ENCODE data around the gene RTL1.

RTL1 gene

DNA sequence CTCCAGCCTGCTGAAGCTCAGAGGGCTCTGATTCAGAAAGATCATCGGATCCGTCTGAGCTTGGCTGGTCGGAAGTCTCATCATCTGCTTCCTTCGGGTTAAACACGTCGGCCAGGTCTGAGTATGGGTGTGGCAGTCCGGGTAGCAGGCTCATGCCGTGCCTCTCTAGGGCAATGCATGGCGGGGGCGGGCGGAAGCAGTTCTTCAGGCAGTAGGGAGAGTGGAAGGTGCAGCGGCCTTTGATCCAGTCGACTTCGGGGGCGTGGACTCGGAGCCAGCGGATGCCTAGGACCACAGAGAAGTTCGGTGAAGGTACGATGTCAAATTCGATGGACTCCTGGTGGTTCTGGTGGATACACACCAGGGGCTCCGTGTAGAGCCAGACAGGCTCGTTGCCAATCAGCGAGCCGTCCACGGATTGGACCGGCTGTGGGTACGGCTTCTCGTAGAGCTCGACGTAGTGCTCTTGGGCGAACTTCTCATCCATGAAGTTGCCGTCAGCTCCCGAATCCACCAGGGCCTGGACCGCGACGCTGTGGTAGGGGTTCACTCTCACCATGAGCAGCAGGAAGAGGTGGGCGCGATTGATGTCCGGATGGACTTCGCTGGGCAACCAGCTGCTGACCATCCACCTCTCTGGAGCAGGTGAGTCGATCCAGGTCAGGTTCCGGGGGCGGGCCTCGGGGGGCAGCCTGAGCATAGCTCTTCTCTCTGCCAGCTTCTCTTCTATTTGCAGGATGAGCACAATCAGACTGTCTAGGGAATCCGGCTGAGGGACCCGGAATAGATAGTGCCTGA lies 20.3 kb downstream of the RTL1 start:
- no peak overlapping the region for H3K4me3 ChIP-seq (replicated peaks in 1 of 2; ENCODE audit: low read depth in 2 of 2, low read length in 2 of 2)
- DNase-seq (ENCODE audit: low read depth in 2 of 2), result no peak
- TF ChIP-seq, protein P1, sequence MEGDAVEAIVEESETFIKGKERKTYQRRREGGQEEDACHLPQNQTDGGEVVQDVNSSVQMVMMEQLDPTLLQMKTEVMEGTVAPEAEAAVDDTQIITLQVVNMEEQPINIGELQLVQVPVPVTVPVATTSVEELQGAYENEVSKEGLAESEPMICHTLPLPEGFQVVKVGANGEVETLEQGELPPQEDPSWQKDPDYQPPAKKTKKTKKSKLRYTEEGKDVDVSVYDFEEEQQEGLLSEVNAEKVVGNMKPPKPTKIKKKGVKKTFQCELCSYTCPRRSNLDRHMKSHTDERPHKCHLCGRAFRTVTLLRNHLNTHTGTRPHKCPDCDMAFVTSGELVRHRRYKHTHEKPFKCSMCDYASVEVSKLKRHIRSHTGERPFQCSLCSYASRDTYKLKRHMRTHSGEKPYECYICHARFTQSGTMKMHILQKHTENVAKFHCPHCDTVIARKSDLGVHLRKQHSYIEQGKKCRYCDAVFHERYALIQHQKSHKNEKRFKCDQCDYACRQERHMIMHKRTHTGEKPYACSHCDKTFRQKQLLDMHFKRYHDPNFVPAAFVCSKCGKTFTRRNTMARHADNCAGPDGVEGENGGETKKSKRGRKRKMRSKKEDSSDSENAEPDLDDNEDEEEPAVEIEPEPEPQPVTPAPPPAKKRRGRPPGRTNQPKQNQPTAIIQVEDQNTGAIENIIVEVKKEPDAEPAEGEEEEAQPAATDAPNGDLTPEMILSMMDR (IDR thresholded peaks at IDR 0.05; ENCODE audit: low read depth, low read length), result no peak

DNA sequence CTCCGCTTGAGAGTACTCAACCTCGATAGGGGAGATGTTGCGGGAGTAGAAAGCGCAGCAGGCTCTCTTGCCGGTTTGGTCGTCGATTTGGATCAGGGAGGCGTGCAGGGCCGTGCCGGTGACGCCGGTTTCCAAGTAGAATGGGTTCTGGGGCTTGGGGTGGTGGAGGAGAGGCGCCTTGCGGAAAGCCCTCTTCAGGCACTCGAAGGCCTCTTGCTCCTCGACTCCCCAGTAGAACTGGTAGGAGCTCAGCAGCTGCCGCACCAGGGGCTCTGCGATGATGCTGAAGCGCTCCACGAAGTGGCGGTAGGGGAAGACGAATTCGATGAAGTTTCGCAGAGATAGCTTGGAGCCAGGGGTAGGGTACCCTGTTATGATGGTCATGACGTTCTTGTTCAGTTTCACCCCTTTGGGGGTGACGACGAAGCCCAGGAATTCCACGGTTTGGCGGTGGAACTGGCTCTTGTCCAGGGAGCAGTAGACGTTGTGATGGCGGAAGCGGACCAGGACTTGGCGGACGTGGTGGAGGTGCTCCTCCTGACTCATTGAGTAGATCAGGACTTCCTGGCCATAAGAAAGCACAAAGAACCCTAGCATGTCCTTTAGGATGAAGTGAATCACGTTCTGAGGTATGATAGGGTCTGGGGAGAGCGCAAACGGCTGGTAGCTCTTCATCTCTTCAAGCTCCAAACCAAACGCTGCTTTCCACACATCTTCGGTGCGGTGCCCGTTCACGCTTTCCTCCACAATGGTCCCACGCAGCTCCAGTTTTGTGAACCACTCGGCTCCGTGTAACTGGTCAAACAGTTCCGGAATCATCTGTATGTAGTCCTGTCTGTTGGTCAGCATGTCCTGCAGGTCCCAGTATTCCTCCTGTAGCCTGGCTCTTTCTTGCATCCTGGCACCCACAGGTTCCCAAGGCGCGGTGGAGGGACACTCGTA lies 21.2 kb downstream of the RTL1 start:
- no peak for DNase-seq (ENCODE audit: low read depth in 2 of 2)
- no peak overlapping the region for H3K4me3 ChIP-seq (replicated peaks in 1 of 2; ENCODE audit: low read depth in 2 of 2, low read length in 2 of 2)
- TF ChIP-seq, protein P1 (IDR thresholded peaks at IDR 0.05; ENCODE audit: low read depth, low read length), result no peak

DNA sequence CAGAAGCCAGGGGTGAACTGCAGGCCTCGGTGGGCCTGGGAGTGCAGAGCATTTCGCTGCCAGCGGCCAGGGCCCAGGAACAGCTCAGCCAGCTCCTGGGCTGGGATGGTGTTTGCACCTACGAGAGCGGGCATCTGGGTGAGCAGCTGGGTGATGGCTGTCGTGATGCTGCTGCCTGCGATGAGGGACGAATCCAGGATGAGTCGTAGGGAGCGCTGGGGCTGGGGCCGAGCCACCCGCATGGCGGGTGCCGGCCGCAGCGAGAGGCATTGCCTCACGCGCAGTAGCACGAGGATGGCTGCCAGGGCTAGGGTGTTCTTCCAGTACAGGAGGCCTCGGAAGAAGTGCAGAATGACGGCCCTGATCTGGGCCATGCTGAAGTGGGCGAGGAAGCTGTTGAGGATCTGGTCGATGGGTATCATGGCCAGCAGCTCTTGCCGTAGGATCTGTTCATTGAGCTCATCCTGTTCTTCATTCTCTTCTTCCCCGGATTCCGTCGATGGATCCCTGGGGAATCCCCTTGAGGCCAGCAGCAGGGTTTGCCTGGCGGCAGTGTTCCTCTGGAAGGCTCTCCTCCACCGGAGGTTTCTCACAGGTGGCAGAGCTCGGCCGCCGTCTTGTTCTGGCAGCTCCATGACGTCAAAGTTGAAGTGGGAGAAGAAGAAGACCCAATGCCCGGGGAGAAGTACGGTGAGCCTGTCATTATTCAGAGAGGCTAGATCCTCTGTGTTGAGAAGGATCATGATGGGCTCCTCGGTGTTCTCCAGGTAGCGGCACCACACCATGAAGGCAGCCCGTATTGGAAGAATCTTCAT lies 22.1 kb downstream of the RTL1 start:
- TF ChIP-seq, protein P1 (IDR thresholded peaks at IDR 0.05; ENCODE audit: low read depth, low read length), result no peak
- DNase-seq (ENCODE audit: low read depth in 2 of 2), result no peak

DNA sequence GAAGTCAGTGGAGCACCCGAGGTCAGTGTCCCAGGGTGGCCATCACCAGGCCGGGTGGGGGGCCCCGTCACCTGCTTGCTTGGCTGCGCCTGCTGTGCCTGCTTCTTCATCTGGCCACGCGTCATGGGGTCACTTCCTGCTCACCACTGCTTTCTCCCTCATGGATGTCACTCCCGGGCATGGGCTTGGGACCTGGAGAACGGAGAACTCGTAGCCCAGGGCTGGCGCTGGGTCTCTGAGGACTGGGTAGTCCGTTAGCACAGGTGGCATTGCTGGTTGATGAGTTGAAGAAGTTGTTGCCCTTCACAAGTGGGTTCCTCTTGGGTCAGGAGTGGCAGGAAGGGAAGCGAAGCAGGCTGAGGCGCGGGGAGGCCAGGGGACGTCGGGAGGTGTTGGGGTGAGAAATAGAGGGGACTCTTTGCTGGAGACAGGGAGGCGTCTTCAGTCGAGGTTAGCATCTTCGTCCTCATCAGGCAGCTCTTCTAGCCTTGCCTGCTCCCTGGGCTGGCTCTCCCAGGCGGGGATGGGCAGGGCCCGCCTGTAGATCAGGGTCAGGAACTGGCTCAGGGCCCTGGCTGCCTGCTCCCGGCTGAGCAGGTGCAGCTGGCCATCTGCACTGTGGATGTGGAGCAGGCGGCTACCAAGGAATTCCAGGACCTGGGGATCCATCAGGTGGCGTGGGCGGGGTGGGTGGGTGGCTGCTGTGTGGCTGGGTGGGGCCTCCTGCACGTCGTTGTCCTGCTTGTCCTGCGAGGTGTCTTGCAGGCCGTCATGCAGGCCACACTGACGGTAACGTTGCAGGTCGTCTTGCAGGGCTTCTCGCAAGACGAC lies 23.0 kb downstream of the RTL1 start:
- TF ChIP-seq, protein P1 (IDR thresholded peaks at IDR 0.05; ENCODE audit: low read depth, low read length), result no peak
- H3K4me3 ChIP-seq (replicated peaks in 1 of 2; ENCODE audit: low read depth in 2 of 2, low read length in 2 of 2), result no peak overlapping the region
- no peak for DNase-seq (ENCODE audit: low read depth in 2 of 2)

More for the DNA sequence above, 22.1 kb downstream of the RTL1 start:
- H3K4me3 ChIP-seq (replicated peaks in 1 of 2; ENCODE audit: low read depth in 2 of 2, low read length in 2 of 2), result no peak overlapping the region

DNA sequence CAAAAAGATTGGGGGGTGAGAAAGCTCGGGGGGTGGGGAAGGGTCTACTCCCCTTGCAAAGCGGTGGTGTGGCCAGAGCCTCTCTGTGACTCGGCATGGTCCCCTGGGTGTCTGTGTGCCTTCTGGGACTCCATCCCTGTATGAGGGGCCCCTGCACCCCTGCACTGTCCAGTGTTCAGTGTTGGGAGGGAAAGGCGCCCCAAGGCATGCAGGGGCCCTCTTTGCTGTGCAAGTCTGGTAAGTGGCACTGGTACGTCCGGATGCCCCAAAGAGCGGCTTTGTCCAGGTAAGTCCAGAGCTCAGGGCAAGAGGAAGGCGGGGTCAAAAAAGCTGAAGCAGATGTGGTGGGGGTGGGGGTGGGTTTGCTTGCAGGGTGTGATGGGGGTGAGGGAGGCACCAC lies 23.7 kb downstream of the RTL1 start:
- DNase-seq (ENCODE audit: low read depth in 2 of 2), result no peak
- H3K4me3 ChIP-seq (replicated peaks in 1 of 2; ENCODE audit: low read depth in 2 of 2, low read length in 2 of 2), result no peak overlapping the region
- TF ChIP-seq, protein P1 (IDR thresholded peaks at IDR 0.05; ENCODE audit: low read depth, low read length), result no peak

All from cardiac fibroblast (primary cell).